CD14-positive monocyte (primary cell): ENCODE results near the gene PPP1R10. TPM values are rescaled to one million over a fixed set of nuclear protein-coding genes. Genes with fewer than 3 reads are reported as not detected.

Experiments used
- DNase-seq, 3 donors: peaks; one replicate each; pipeline ENCODE4 v3.0.0-alpha.2; 2011 to 2022
- H2AFZ ChIP-seq: 2 replicates; pipeline ENCODE4 v1.6.0; 2012; ENCODE audit warnings: mild to moderate bottlenecking, low read depth, low read length, inconsistent platforms; ENCODE audit not compliant: insufficient read depth, poor library complexity, severe bottlenecking
- H3K27ac ChIP-seq, 2 donors: 1 replicate in 1 of 2; 2 replicates in 1 of 2; pipeline ENCODE4 v1.5.1; 2012 to 2013; ENCODE audit warnings: low read length in 2 of 2, control low read depth in 1 of 2, inconsistent platforms in 1 of 2, low read depth in 1 of 2, mild to moderate bottlenecking in 1 of 2
- H3K27me3 ChIP-seq, 2 donors: one replicate each; pipeline versions ENCODE4 v1.6.0 to v1.6.1; 2011 to 2013; ENCODE audit warnings: low read length in 2 of 2; ENCODE audit not compliant: control insufficient read depth in 2 of 2, insufficient read depth in 2 of 2
- H3K36me3 ChIP-seq, 2 donors: replicated peaks in 1 of 2; 1 replicate in 1 of 2; 2 replicates in 1 of 2; pipeline versions ENCODE4 v1.5.1 to v1.6.1; 2012 to 2013; ENCODE audit warnings: low read length in 2 of 2, control low read depth in 1 of 2, inconsistent platforms in 1 of 2, mild to moderate bottlenecking in 1 of 2; ENCODE audit not compliant: insufficient read depth in 2 of 2, control insufficient read depth in 1 of 2
- H3K4me1 ChIP-seq, 2 donors: 1 replicate in 1 of 2; 2 replicates in 1 of 2; pipeline versions ENCODE4 v1.5.1 to v1.6.1; 2012 to 2013; ENCODE audit warnings: low read length in 2 of 2, control low read depth in 1 of 2, inconsistent platforms in 1 of 2, mild to moderate bottlenecking in 1 of 2, moderate library complexity in 1 of 2; ENCODE audit not compliant: insufficient read depth in 2 of 2, control insufficient read depth in 1 of 2
- H3K4me2 ChIP-seq: replicated peaks from 2 replicates; pipeline ENCODE3; 2012; ENCODE audit warnings: low read length, moderate library complexity, mild to moderate bottlenecking; ENCODE audit not compliant: poor library complexity, severe bottlenecking; ENCODE audit errors: extremely low read depth
- H3K4me3 ChIP-seq, 3 experiments: fragments of 200-600 bp in 1 of 3; sonication (generic) in 1 of 3; replicated peaks in 1 of 3; 1 replicate in 2 of 3; 2 replicates in 1 of 3; pipeline ENCODE4 v1.5.1; 2011 to 2013; ENCODE audit warnings: low read length in 3 of 3, mild to moderate bottlenecking in 3 of 3, control low read depth in 2 of 3, low read depth in 2 of 3, inconsistent platforms in 1 of 3, moderate library complexity in 1 of 3
- H3K79me2 ChIP-seq: 2 replicates; pipeline ENCODE4 v1.6.0; 2012; ENCODE audit warnings: mild to moderate bottlenecking, control low read depth, inconsistent platforms, low read length, moderate library complexity; ENCODE audit not compliant: insufficient read depth
- H3K9ac ChIP-seq: 2 replicates; pipeline ENCODE4 v1.6.0; 2017; ENCODE audit warnings: low read length, mild to moderate bottlenecking; ENCODE audit not compliant: insufficient read depth, poor library complexity, severe bottlenecking
- H3K9me3 ChIP-seq, 2 donors: replicated peaks in 1 of 2; 1 replicate in 1 of 2; 2 replicates in 1 of 2; pipeline versions ENCODE4 v1.5.1 to v1.6.1; 2012 to 2013; ENCODE audit warnings: low read length in 2 of 2, control low read depth in 1 of 2; ENCODE audit not compliant: control insufficient read depth in 1 of 2, insufficient read depth in 1 of 2
- H4K20me1 ChIP-seq: 2 replicates; pipeline ENCODE4 v1.6.0; 2012; ENCODE audit warnings: mild to moderate bottlenecking, low read length, control low read depth, moderate library complexity; ENCODE audit not compliant: insufficient read depth
- H3K27ac Mint-ChIP-seq, 7 donors: one replicate each; pipeline ENCODE4 v1.8.0; 2020; ENCODE audit warnings: mild to moderate bottlenecking in 7 of 7, mixed read lengths in 7 of 7, moderate library complexity in 6 of 7, inconsistent platforms in 2 of 7
- H3K27me3 Mint-ChIP-seq, 3 donors: one replicate each; pipeline ENCODE4 v1.8.0; 2021 to 2022; ENCODE audit warnings: low read depth in 3 of 3, mild to moderate bottlenecking in 3 of 3, mixed read lengths in 3 of 3, moderate library complexity in 3 of 3, inconsistent platforms in 1 of 3
- H3K36me3 Mint-ChIP-seq, 2 donors: one replicate each; pipeline ENCODE4 v1.8.0; 2020; ENCODE audit warnings: mixed read lengths in 2 of 2, inconsistent platforms in 1 of 2, mild to moderate bottlenecking in 1 of 2
- H3K4me1 Mint-ChIP-seq: one replicate; pipeline ENCODE4 v1.8.0; 2020; ENCODE audit warnings: mild to moderate bottlenecking, mixed read lengths
- H3K4me3 Mint-ChIP-seq, 2 donors: one replicate each; pipeline ENCODE4 v1.8.0; 2020; ENCODE audit warnings: mild to moderate bottlenecking in 2 of 2, mixed read lengths in 2 of 2, moderate library complexity in 1 of 2
- H3K9me3 Mint-ChIP-seq, 7 donors: one replicate each; pipeline ENCODE4 v1.8.0; 2020 to 2022; ENCODE audit warnings: mixed read lengths in 7 of 7, mild to moderate bottlenecking in 6 of 7, moderate library complexity in 6 of 7, inconsistent platforms in 2 of 7
- CTCF ChIP-seq: fragments of 200-600 bp; IDR thresholded peaks from one replicate; pipeline ENCODE4 v1.8.0; 2022; ENCODE audit warnings: antibody characterized with exemption, mild to moderate bottlenecking
- WGBS: methylation state at CpG from one replicate; pipeline ENCODE4 v1.1.5; 2013; ENCODE audit warnings: missing lambda C conversion rate; ENCODE audit not compliant: insufficient coverage; 5-methylcytosine and 5-hydroxymethylcytosine counted together
- intact Hi-C, 2 donors: fragments of 100-400 bp; cut with micrococcal nuclease; formaldehyde crosslinking; loops; one replicate each; pipeline versions ENCODE4 v1.15.0 to v1.15.1; 2023
- polyA plus RNA-seq, 3 donors: library from polyadenylated mRNA; depleted of rRNA in 1 of 3; unstranded in 2 of 3; stranded (reverse) in 1 of 3; fragments of 300-500 nt in 2 of 3; fragments of >200 nt in 1 of 3; fragmentation: Illumina TruSeq in 2 of 3; gene quantifications; 1 replicate in 2 of 3; 2 replicates in 1 of 3; pipeline ENCODE4 v1.2.3, GENCODE V29; 2012 to 2021

PPP1R10 gene
- polyA plus RNA-seq, 3 donors, result 9.5 to 18.3 (median 16.4) TPM

- Mint-ChIP-seq H3K27ac (peak overlapping the region in 2 of 7 donors; percentile 9 to 28), H3K4me3 (no peak overlapping the region), H3K36me3 (peaks cover 75 to 97% of the 10 kb centered on the region in 2 donors), H3K4me1 (no peaks in the 10 kb centered on the region), H3K9me3 (peaks cover 0 to 2% (median 0%) of the 10 kb centered on the region in 7 donors), H3K27me3 (peaks cover 0 to 2% (median 2%) of the 10 kb centered on the region in 3 donors)
- Histone ChIP-seq H3K9ac (no peak overlapping the region), H3K36me3 (peaks cover 74 to 96% of the 10 kb centered on the region in 2 donors), H2AFZ (no peak overlapping the region), H3K4me3 (no peak overlapping the region), H4K20me1 (peaks cover 31% of the 10 kb centered on the region), H3K27me3 (no peaks in the 10 kb centered on the region), H3K9me3 (no peaks in the 10 kb centered on the region), H3K27ac (no peak overlapping the region), H3K4me1 (no peaks in the 10 kb centered on the region), H3K4me2 (no peak overlapping the region), H3K79me2 (no peaks in the 10 kb centered on the region)
- no peak for TF ChIP-seq CTCF
- intact Hi-C loops, result loop anchor here in 1 of 2 donors (10.0 kb wide), 1 partner anchor 45 kb away; no protein-coding TSS in a partner anchor
- DNase-seq, result no peak
- WGBS, result 97% methylated on average over 11 of the region's 15 CpGs
Observed at GRCh38 chr6:30589754-30590358, 27.2 kb downstream of the PPP1R10 start.

GRCh38 chr6:30583921-30584320 lies 33.1 kb downstream of the PPP1R10 start:
- intact Hi-C loops, result no loop called here
- 95% methylated on average over 5 of the region's 5 CpGs for WGBS
- no peak overlapping the region for H3K4me3 Mint-ChIP-seq

More at GRCh38 chr6:30583921-30584320, 33.1 kb downstream of the PPP1R10 start:
- no peak for TF ChIP-seq CTCF
- Mint-ChIP-seq H3K9me3 (no peaks in the 10 kb centered on the region), H3K4me1 (no peaks in the 10 kb centered on the region), H3K36me3 (peaks cover 85 to 100% of the 10 kb centered on the region in 2 donors), H3K27me3 (peaks cover 0 to 2% (median 2%) of the 10 kb centered on the region in 3 donors), H3K27ac (peak overlapping the region in 4 of 7 donors; percentile 5 to 62 (median 52))
- H3K36me3 ChIP-seq, result peaks cover 85 to 99% of the 10 kb centered on the region in 2 donors
- H3K9me3 ChIP-seq, result no peaks in the 10 kb centered on the region
- no peak for DNase-seq
- H2AFZ ChIP-seq, result no peak overlapping the region
- H3K4me1 ChIP-seq, result no peaks in the 10 kb centered on the region
- H3K9ac ChIP-seq, result no peak overlapping the region
- H3K79me2 ChIP-seq, result no peaks in the 10 kb centered on the region
- no peak overlapping the region for H3K4me2 ChIP-seq
- H3K27ac ChIP-seq, result no peak overlapping the region
- no peaks in the 10 kb centered on the region for H4K20me1 ChIP-seq
- no peak overlapping the region for H3K4me3 ChIP-seq
- no peaks in the 10 kb centered on the region for H3K27me3 ChIP-seq
